Colonic mucosa (tissue), 4 donors: ENCODE measurements around the gene MACROD2. TPM values are rescaled to one million over a fixed set of nuclear protein-coding genes. Genes with fewer than 3 reads are reported as not detected.

Experiments
- DNase-seq: peaks from one replicate; pipeline ENCODE4 v3.0.0-alpha.2; 2020
- H3K27ac ChIP-seq: fragments of 200-600 bp; one replicate; pipeline ENCODE4 v1.8.0; 2021
- H3K27me3 ChIP-seq: fragments of 200-600 bp; one replicate; pipeline ENCODE4 v1.8.0; 2021
- H3K36me3 ChIP-seq: fragments of 200-600 bp; one replicate; pipeline ENCODE4 v1.8.0; 2021
- H3K4me1 ChIP-seq: fragments of 200-600 bp; one replicate; pipeline ENCODE4 v1.8.0; 2021; ENCODE audit warnings: mild to moderate bottlenecking
- H3K4me3 ChIP-seq: fragments of 200-600 bp; one replicate; pipeline ENCODE4 v1.8.0; 2021
- H3K9ac ChIP-seq, 2 donors: one replicate each; pipeline ENCODE4 v1.7.0; 2013; ENCODE audit warnings: control low read depth in 2 of 2, low read depth in 2 of 2, low read length in 2 of 2
- H3K9me3 ChIP-seq: fragments of 200-600 bp; one replicate; pipeline ENCODE4 v1.8.0; 2021
- intact Hi-C: fragments of 100-400 bp; cut with DNase I; formaldehyde crosslinking; loops from one replicate; pipeline ENCODE4 v1.14.1; 2022
- total RNA-seq, 2 donors: library from RNA; stranded (reverse); fragmentation: NEBNext Ultra II Directional in 1 of 2; extraction: Animal tissue kit (Norgen Biotek cat#: 25700) in 1 of 2; gene quantifications; one replicate each; pipeline ENCODE4 v1.2.1, GENCODE V29; 2021
- TF ChIP-seq, protein P1 (sequence below): fragments of 200-600 bp; IDR thresholded peaks from one replicate; pipeline ENCODE4 v1.8.0; 2022; ENCODE audit warnings: antibody characterized with exemption, mild to moderate bottlenecking
- donor health status: healthy.
- donor health status: DM: no; HTN: no; CAD: no.
- donor health status: DM: no; HTN: no; CAD: no.

MACROD2 gene
- total RNA-seq, 2 donors from 2014 or later: 3.2 to 3.3 TPM

DNA sequence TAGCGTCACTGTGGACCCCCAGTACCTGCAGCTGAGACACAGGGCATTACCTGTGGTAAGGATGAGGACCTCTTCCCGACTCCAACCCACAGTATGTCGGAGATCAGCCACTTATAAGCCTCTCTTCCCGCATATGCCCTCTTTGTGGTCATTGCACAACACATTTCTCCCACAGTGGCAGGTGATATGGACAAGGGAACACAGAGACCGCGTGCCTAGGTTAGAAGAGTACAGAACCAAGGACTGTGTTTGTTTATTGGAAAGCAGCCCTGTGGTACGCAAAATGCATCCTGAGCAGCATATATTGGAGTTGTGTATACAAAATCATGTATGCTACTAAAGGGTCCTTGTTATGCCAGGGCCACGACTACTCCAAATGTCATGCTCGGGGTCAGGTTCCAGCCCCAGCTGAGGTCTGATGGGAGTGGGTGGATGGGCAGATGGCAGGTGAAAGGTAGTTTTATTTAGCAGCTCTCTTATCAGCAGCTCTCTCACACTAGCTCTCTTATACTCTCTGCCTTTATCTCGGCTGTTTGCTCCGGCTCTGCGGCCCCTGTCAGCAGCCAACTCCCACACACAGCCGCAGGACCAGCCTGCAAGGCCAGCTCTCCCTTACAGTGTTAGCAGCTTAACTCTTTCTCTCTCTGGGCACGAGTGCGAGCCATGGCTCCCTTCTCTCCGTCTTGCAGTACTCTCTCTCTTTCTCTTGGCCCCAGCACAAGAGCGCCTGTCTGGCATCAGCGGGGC is 2009.0 kb downstream of the MACROD2 start:
- intact Hi-C loops: no loop called here

DNA sequence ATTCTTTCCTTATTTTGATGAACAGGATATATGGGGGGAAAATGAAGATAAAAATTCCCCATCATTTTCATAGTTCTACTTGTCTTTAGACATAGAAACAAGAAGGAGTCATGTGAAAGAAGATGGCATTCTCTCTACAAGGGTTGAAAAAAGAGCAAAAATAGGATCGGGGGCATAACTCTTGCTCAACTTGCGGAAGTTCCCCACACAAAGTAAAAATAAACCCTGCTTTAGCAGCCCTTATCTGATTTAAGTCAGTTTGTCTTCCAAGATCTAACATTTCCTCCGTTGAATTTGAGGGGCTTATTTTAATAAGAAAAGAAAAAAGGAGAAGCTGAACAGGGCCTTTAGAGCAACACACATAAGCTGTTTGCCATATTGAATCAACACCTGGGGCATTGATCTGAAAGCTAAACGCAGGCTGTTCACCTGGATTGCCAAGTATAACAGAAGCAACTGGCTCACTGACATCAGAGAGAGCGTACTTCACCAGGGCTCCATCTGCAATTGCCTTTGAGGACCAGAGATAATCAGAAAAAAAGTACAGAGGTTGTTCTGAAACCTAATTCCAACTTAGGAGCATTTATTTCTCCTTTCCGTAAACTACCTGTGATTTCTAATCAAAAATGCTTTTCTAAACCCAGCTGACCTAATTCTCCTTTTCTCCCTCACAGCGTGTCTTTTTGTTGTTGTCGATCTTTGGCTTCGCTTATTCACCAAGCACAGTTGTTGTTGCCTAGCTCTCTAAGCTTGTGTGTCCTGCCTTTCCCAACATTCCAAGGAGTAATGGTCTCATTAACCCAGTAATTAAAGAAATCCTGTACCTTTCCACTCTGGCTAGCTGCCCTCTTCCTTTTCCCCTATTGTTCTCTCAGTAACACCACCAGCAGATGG is 2010.0 kb downstream of the MACROD2 start:
- TF ChIP-seq, protein P1, sequence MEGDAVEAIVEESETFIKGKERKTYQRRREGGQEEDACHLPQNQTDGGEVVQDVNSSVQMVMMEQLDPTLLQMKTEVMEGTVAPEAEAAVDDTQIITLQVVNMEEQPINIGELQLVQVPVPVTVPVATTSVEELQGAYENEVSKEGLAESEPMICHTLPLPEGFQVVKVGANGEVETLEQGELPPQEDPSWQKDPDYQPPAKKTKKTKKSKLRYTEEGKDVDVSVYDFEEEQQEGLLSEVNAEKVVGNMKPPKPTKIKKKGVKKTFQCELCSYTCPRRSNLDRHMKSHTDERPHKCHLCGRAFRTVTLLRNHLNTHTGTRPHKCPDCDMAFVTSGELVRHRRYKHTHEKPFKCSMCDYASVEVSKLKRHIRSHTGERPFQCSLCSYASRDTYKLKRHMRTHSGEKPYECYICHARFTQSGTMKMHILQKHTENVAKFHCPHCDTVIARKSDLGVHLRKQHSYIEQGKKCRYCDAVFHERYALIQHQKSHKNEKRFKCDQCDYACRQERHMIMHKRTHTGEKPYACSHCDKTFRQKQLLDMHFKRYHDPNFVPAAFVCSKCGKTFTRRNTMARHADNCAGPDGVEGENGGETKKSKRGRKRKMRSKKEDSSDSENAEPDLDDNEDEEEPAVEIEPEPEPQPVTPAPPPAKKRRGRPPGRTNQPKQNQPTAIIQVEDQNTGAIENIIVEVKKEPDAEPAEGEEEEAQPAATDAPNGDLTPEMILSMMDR: no peak
- Histone ChIP-seq H3K27me3 (no peaks in the 10 kb centered on the region), H3K36me3 (no peaks in the 10 kb centered on the region), H3K4me1 (no peaks in the 10 kb centered on the region), H3K9ac (no peak overlapping the region), H3K4me3 (no peak overlapping the region), H3K9me3 (no peaks in the 10 kb centered on the region), H3K27ac (no peak overlapping the region)
- intact Hi-C loops: no loop called here
- no peak for DNase-seq

More for the DNA sequence above, 2009.0 kb downstream of the MACROD2 start:
- H3K4me3 ChIP-seq: no peak overlapping the region
- H3K4me1 ChIP-seq: no peaks in the 10 kb centered on the region
- no peaks in the 10 kb centered on the region for H3K27me3 ChIP-seq
- no peaks in the 10 kb centered on the region for H3K36me3 ChIP-seq
- H3K9ac ChIP-seq: no peak overlapping the region
- TF ChIP-seq, protein P1: no peak
- no peak overlapping the region for H3K27ac ChIP-seq
- DNase-seq: no peak
- no peaks in the 10 kb centered on the region for H3K9me3 ChIP-seq

DNA sequence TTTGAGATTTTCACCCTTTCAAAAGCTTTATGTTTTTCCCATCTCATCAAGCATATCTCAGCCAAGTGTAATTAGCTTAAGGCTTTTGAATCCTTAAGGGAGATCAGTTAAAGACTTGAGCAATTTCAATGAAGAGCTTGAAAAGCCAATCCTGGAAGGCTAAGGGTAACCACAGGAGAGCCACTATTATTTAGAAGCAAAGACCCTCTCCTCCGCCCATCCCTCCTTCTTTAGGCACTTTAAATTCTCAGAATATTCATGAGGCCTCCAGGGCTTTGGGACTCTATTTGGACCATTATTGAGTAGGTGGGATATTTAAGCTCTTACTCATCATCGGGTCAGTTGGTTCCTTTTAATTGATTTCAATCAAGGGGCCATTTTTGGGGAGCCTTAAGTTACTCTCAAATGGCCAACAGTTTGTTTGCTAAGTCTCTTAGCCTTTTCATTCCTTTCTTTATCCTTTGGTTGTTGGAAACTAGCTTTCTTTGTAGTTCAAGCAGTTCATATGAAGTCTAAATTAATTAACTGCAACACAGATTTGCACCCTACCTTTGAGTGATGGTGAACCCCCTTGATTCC is 2010.7 kb downstream of the MACROD2 start:
- no peak overlapping the region for H3K27ac ChIP-seq
- H3K4me1 ChIP-seq: no peaks in the 10 kb centered on the region
- no peak for DNase-seq
- no peaks in the 10 kb centered on the region for H3K27me3 ChIP-seq
- no peak overlapping the region for H3K9ac ChIP-seq
- no peaks in the 10 kb centered on the region for H3K9me3 ChIP-seq
- TF ChIP-seq, protein P1: no peak
- intact Hi-C loops: no loop called here
- H3K4me3 ChIP-seq: no peak overlapping the region
- H3K36me3 ChIP-seq: no peaks in the 10 kb centered on the region

DNA sequence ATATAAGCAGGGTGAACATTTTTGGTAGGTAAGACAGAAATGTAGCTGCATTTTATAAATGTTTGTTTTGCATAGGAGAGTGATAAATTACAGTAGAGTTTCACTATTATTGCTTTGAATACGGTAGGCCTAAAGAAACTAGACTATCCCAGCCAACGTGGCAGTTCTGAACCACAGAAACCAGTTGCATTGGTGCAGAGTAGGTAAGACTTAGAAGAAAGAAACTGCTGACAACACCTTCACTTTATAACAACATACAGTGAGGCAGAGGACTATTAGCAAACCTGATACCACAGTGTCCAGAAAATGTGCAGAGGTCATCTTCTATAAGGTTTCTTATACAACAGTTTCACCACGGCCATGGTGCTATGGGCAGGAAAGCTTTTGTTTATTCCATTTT is 2011.8 kb downstream of the MACROD2 start:
- intact Hi-C loops: no loop called here
- Histone ChIP-seq H3K4me3 (no peak overlapping the region), H3K9me3 (no peaks in the 10 kb centered on the region), H3K36me3 (no peaks in the 10 kb centered on the region), H3K27me3 (no peaks in the 10 kb centered on the region), H3K4me1 (no peaks in the 10 kb centered on the region), H3K27ac (no peak overlapping the region), H3K9ac (no peak overlapping the region)
- TF ChIP-seq, protein P1: no peak
- no peak for DNase-seq

DNA sequence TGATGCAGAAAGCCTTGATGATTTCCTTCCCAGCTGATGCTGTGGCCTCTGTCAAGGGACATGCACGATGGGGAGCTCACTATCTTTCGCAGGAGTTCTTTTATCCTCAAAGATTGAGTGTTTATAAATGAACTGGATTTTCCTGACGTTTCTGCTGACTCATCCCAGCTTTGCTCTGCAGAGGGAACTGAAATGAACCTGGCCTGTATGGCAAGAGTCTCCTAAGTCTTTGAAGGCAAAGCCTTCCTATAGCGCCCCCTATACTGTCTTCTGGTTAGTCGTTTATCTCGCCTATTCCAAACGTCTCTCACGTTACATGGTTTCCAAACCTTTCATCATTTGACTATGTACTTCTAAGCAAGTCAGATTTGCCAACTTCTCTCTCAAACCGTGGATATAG is 2012.6 kb downstream of the MACROD2 start:
- TF ChIP-seq, protein P1: no peak
- Histone ChIP-seq H3K9me3 (no peaks in the 10 kb centered on the region), H3K9ac (no peak overlapping the region), H3K36me3 (no peaks in the 10 kb centered on the region), H3K4me1 (no peaks in the 10 kb centered on the region), H3K27me3 (no peaks in the 10 kb centered on the region), H3K27ac (no peak overlapping the region), H3K4me3 (no peak overlapping the region)
- intact Hi-C loops: no loop called here
- DNase-seq: no peak
